Mesodermal cell (in vitro differentiated cells): Measurements from ENCODE around the gene MLEC.
"Not testable (repeated sequence)": the region's sequence is repeated elsewhere in the genome, so short reads cannot be mapped to it uniquely, and the experiment has no call there.

Experiments used
- H3K27ac ChIP-seq: 2 replicates; pipeline ENCODE4 v1.7.0; 2013; ENCODE audit warnings: mild to moderate bottlenecking, low read depth, low read length, moderate library complexity; ENCODE audit not compliant: severe bottlenecking
- H3K36me3 ChIP-seq: 2 replicates; pipeline ENCODE4 v1.7.1; 2013; ENCODE audit warnings: mild to moderate bottlenecking, low read length, moderate library complexity; ENCODE audit not compliant: control insufficient read depth, insufficient read depth
- H3K4me1 ChIP-seq: one replicate; pipeline ENCODE4 v1.7.1; 2013; ENCODE audit warnings: mild to moderate bottlenecking, low read length; ENCODE audit not compliant: insufficient read depth, control insufficient read depth, poor library complexity, severe bottlenecking
- H3K4me3 ChIP-seq: 2 replicates; pipeline ENCODE4 v1.7.0; 2013; ENCODE audit warnings: low read length, control low read depth, mild to moderate bottlenecking; ENCODE audit not compliant: insufficient read depth, poor library complexity, severe bottlenecking; ENCODE audit errors: extremely low read depth
- H3K9me3 ChIP-seq: 2 replicates; pipeline ENCODE4 v1.7.1; 2013; ENCODE audit warnings: mild to moderate bottlenecking, low read length, moderate library complexity; ENCODE audit not compliant: control insufficient read depth
- WGBS, 2 experiments: methylation state at CpG; one replicate each; pipeline ENCODE4 v1.1.5; 2013; ENCODE audit warnings: missing lambda C conversion rate in 2 of 2; ENCODE audit not compliant: insufficient coverage in 2 of 2; 5-methylcytosine and 5-hydroxymethylcytosine counted together

MLEC gene

GRCh38 chr12:120720987-120721801, 34.2 kb downstream of the MLEC start:
- Histone ChIP-seq H3K27ac (no peak overlapping the region), H3K9me3 (no peaks in the 10 kb centered on the region), H3K4me1 (peaks cover 4% of the 10 kb centered on the region), H3K4me3 (no peak overlapping the region), H3K36me3 (peaks cover 87% of the 10 kb centered on the region)
- WGBS, 2 experiments = 92 to 97% methylated on average over 8 to 10 of the region's 10 CpGs

- Histone ChIP-seq H3K27ac (no peak overlapping the region), H3K4me1 (peaks cover 4% of the 10 kb centered on the region), H3K4me3 (no peak overlapping the region), H3K36me3 (peaks cover 80% of the 10 kb centered on the region), H3K9me3 (no peaks in the 10 kb centered on the region)
- WGBS, 2 experiments = 100% methylated on average over 2 to 3 of the region's 3 CpGs
Measured at GRCh38 chr12:120721866-120722265, 34.9 kb downstream of the MLEC start.

- 100% methylated on average over 2 of the region's 2 CpGs; no CpG with 5 or more reads in 1 of the 2 experiments for WGBS, 2 experiments
- Histone ChIP-seq H3K27ac (no peak overlapping the region), H3K9me3 (no peaks in the 10 kb centered on the region), H3K4me3 (no peak overlapping the region), H3K36me3 (peaks cover 71% of the 10 kb centered on the region), H3K4me1 (peaks cover 4% of the 10 kb centered on the region)
Measured at GRCh38 chr12:120722784-120723183, 35.8 kb downstream of the MLEC start.

- Histone ChIP-seq H3K36me3 (peaks cover 60% of the 10 kb centered on the region), H3K27ac (no peak overlapping the region), H3K4me1 (peaks cover 4% of the 10 kb centered on the region), H3K4me3 (no peak overlapping the region), H3K9me3 (no peaks in the 10 kb centered on the region)
- 77 to 85% methylated on average over 3 to 5 of the region's 5 CpGs for WGBS, 2 experiments
Measured at GRCh38 chr12:120724720-120725119, 37.8 kb downstream of the MLEC start.

GRCh38 chr12:120725151-120725658, 38.3 kb downstream of the MLEC start:
- peak overlapping the region; percentile 45 for H3K4me3 ChIP-seq
- peaks cover 4% of the 10 kb centered on the region for H3K4me1 ChIP-seq
- H3K9me3 ChIP-seq = no peaks in the 10 kb centered on the region
- WGBS, 2 experiments = 40 to 43% methylated on average over 10 to 14 of the region's 14 CpGs
- H3K27ac ChIP-seq = no peak overlapping the region
- H3K36me3 ChIP-seq = peaks cover 55% of the 10 kb centered on the region

GRCh38 chr12:120725659-120726509, 38.9 kb downstream of the MLEC start, which contains the start of gene ACADS:
Gene ACADS, plus strand, starts transcription at chr12:120725826. Its CDS starts 60 bp downstream, at chr12:120725886.
- Histone ChIP-seq H3K4me3 (peak within 1 kb of the TSS; percentile 45), H3K27ac (no peak within 1 kb of the TSS), H3K9me3 (no peaks in the 10 kb centered on the region), H3K36me3 (peaks cover 50% of the 10 kb centered on the region), H3K4me1 (peaks cover 4% of the 10 kb centered on the region)
- WGBS, 2 experiments = 16 to 17% methylated on average over 58 to 64 of the region's 66 CpGs

GRCh38 chr12:120726510-120726793, 39.5 kb downstream of the MLEC start:
- Histone ChIP-seq H3K27ac (no peak overlapping the region), H3K4me3 (peak overlapping the region; percentile 45)
- 94% methylated on average over 8 of the region's 9 CpGs for WGBS, 2 experiments

GRCh38 chr12:120726961-120727360, 40.0 kb downstream of the MLEC start:
- Histone ChIP-seq H3K4me3 (no peak overlapping the region), H3K36me3 (peaks cover 40% of the 10 kb centered on the region), H3K4me1 (peaks cover 4% of the 10 kb centered on the region), H3K27ac (no peak overlapping the region), H3K9me3 (no peaks in the 10 kb centered on the region)
- WGBS, 2 experiments = 94 to 96% methylated on average over 9 of the region's 9 CpGs

More at GRCh38 chr12:120726510-120726793, 39.5 kb downstream of the MLEC start:
- peaks cover 45% of the 10 kb centered on the region for H3K36me3 ChIP-seq
- no peaks in the 10 kb centered on the region for H3K9me3 ChIP-seq
- H3K4me1 ChIP-seq = peaks cover 4% of the 10 kb centered on the region

GRCh38 chr12:120732198-120732597, 45.2 kb downstream of the MLEC start:
- 98 to 100% methylated on average over 14 to 18 of the region's 35 CpGs for WGBS, 2 experiments
- H3K36me3 ChIP-seq, H3K4me3 ChIP-seq, H3K4me1 ChIP-seq, H3K9me3 ChIP-seq, H3K27ac ChIP-seq: not testable (repeated sequence)

GRCh38 chr12:120733574-120733973, 46.6 kb downstream of the MLEC start:
- 100% methylated on average over 2 to 3 of the region's 3 CpGs for WGBS, 2 experiments
- Histone ChIP-seq H3K9me3 (no peaks in the 10 kb centered on the region), H3K27ac (no peak overlapping the region), H3K4me1 (no peaks in the 10 kb centered on the region), H3K4me3 (no peak overlapping the region), H3K36me3 (peaks cover 6% of the 10 kb centered on the region)
